H9 (cell line): ENCODE measurements around the gene STPG3. TPM values are rescaled to one million over a fixed set of nuclear protein-coding genes. Genes with fewer than 3 reads are reported as not detected.

Experiments used
- DNase-seq: peaks from one replicate; pipeline ENCODE4 v3.0.0-alpha.2; 2017
- H2AFZ ChIP-seq: one replicate; pipeline ENCODE4 v1.6.1; 2013; ENCODE audit warnings: mild to moderate bottlenecking, low read length, control low read depth, moderate library complexity
- H2AK5ac ChIP-seq: 2 replicates; pipeline ENCODE4 v1.6.1; 2013; ENCODE audit warnings: low read length, control low read depth, mixed read lengths; ENCODE audit not compliant: insufficient read length
- H2BK120ac ChIP-seq: one replicate; pipeline ENCODE4 v1.6.1; 2013; ENCODE audit warnings: low read depth, mild to moderate bottlenecking, low read length, control low read depth, inconsistent platforms; ENCODE audit not compliant: poor library complexity, severe bottlenecking
- H2BK12ac ChIP-seq: 2 replicates; pipeline ENCODE4 v1.6.1; 2013; ENCODE audit warnings: low read length, control low read depth, mixed read lengths, low read depth; ENCODE audit not compliant: insufficient read length
- H2BK15ac ChIP-seq: 2 replicates; pipeline ENCODE4 v1.6.1; 2013; ENCODE audit warnings: low read depth, low read length, control low read depth
- H2BK20ac ChIP-seq: one replicate; pipeline ENCODE4 v1.6.1; 2013; ENCODE audit warnings: low read depth, mild to moderate bottlenecking, low read length, control low read depth, inconsistent platforms; ENCODE audit not compliant: poor library complexity, severe bottlenecking
- H2BK5ac ChIP-seq: 2 replicates; pipeline ENCODE4 v1.6.1; 2013; ENCODE audit warnings: low read length, control low read depth, mixed read lengths; ENCODE audit not compliant: insufficient read length
- H3K14ac ChIP-seq: 2 replicates; pipeline ENCODE4 v1.6.1; 2013; ENCODE audit warnings: low read length, control low read depth; ENCODE audit not compliant: insufficient read depth
- H3K18ac ChIP-seq: 2 replicates; pipeline ENCODE4 v1.6.1; 2013; ENCODE audit warnings: low read depth, mild to moderate bottlenecking, mixed read lengths, low read length, control low read depth; ENCODE audit not compliant: insufficient read length
- H3K23ac ChIP-seq: 2 replicates; pipeline ENCODE4 v1.6.1; 2013; ENCODE audit warnings: low read length, control low read depth, mixed read lengths, low read depth; ENCODE audit not compliant: insufficient read length
- H3K23me2 ChIP-seq: 2 replicates; pipeline ENCODE4 v1.6.1; 2013; ENCODE audit warnings: low read depth, mild to moderate bottlenecking, mixed read lengths, low read length, control low read depth; ENCODE audit not compliant: insufficient read length, poor library complexity, severe bottlenecking
- H3K27ac ChIP-seq: 2 replicates; pipeline ENCODE4 v1.5.1; 2013; ENCODE audit warnings: low read length, control low read depth, mixed read lengths, low read depth; ENCODE audit not compliant: insufficient read length
- H3K27me3 ChIP-seq: 2 replicates; pipeline ENCODE4 v1.6.1; 2013; ENCODE audit warnings: low read length, control low read depth, inconsistent platforms; ENCODE audit not compliant: insufficient read depth
- H3K4ac ChIP-seq: 2 replicates; pipeline ENCODE4 v1.6.1; 2013; ENCODE audit warnings: low read depth, mild to moderate bottlenecking, control low read depth, inconsistent platforms, low read length, moderate library complexity
- H3K4me1 ChIP-seq: 2 replicates; pipeline ENCODE4 v1.6.1; 2013; ENCODE audit warnings: low read length, control low read depth, inconsistent platforms; ENCODE audit not compliant: insufficient read depth
- H3K4me2 ChIP-seq: 2 replicates; pipeline ENCODE4 v1.6.1; 2013; ENCODE audit warnings: low read length, control low read depth, mixed read lengths; ENCODE audit not compliant: insufficient read length, insufficient read depth
- H3K56ac ChIP-seq: 2 replicates; pipeline ENCODE4 v1.6.1; 2013; ENCODE audit warnings: low read depth, mild to moderate bottlenecking, mixed read lengths, low read length, control low read depth; ENCODE audit not compliant: insufficient read length
- H3K79me1 ChIP-seq: 2 replicates; pipeline ENCODE4 v1.6.1; 2013; ENCODE audit warnings: low read depth, mild to moderate bottlenecking, moderate library complexity, low read length, control low read depth, inconsistent platforms; ENCODE audit not compliant: insufficient read depth, poor library complexity, severe bottlenecking
- H3K79me2 ChIP-seq: 2 replicates; pipeline ENCODE4 v1.6.1; 2013; ENCODE audit warnings: low read length, control low read depth, inconsistent platforms; ENCODE audit not compliant: insufficient read depth
- H3K9ac ChIP-seq: 2 replicates; pipeline ENCODE4 v1.6.1; 2013; ENCODE audit warnings: low read length, control low read depth, mixed read lengths; ENCODE audit not compliant: insufficient read length; ENCODE audit errors: extremely low read depth
- H3K9me3 ChIP-seq: one replicate; pipeline ENCODE4 v1.6.1; 2013; ENCODE audit warnings: low read depth, low read length, inconsistent platforms; ENCODE audit not compliant: control insufficient read depth
- H3T11ph ChIP-seq: one replicate; pipeline ENCODE4 v1.6.1; 2013; ENCODE audit warnings: mild to moderate bottlenecking, low read length, control low read depth, inconsistent platforms
- H4K20me1 ChIP-seq: one replicate; pipeline ENCODE4 v1.6.1; 2013; ENCODE audit not compliant: control insufficient read depth, insufficient read length, insufficient read depth
- H4K5ac ChIP-seq: 2 replicates; pipeline ENCODE4 v1.6.1; 2013; ENCODE audit warnings: low read depth, mild to moderate bottlenecking, mixed read lengths, low read length, control low read depth; ENCODE audit not compliant: insufficient read length
- H4K8ac ChIP-seq: replicated peaks from 2 replicates; pipeline ENCODE4 v1.6.1; 2013; ENCODE audit warnings: low read length, control low read depth, mixed read lengths, low read depth; ENCODE audit not compliant: insufficient read length
- H4K91ac ChIP-seq: 2 replicates; pipeline ENCODE4 v1.6.1; 2013; ENCODE audit warnings: low read depth, mild to moderate bottlenecking, moderate library complexity, mixed read lengths, low read length, control low read depth; ENCODE audit not compliant: insufficient read length
- H3K27ac Mint-ChIP-seq, 3 experiments: 2 replicates in 2 of 3; 3 replicates in 1 of 3; pipeline ENCODE4 v1.8.0; 2020 to 2021; ENCODE audit warnings: mixed read lengths in 3 of 3, mild to moderate bottlenecking in 1 of 3, moderate library complexity in 1 of 3
- H3K27me3 Mint-ChIP-seq: 2 replicates; pipeline ENCODE4 v1.8.0; 2021; ENCODE audit warnings: low read depth, mild to moderate bottlenecking, moderate library complexity, mixed read lengths
- H3K36me3 Mint-ChIP-seq, 3 experiments: 2 replicates in 2 of 3; 3 replicates in 1 of 3; pipeline ENCODE4 v1.8.0; 2020 to 2021; ENCODE audit warnings: low read depth in 3 of 3, mixed read lengths in 3 of 3; ENCODE audit not compliant: insufficient read depth in 1 of 3
- H3K4me1 Mint-ChIP-seq, 2 experiments: 2 replicates each; pipeline ENCODE4 v1.8.0; 2020; ENCODE audit warnings: mixed read lengths in 2 of 2
- H3K4me3 Mint-ChIP-seq, 2 experiments: 2 replicates in 1 of 2; 3 replicates in 1 of 2; pipeline ENCODE4 v1.8.0; 2020 to 2021; ENCODE audit warnings: mild to moderate bottlenecking in 2 of 2, mixed read lengths in 2 of 2, moderate library complexity in 1 of 2
- H3K9me3 Mint-ChIP-seq, 2 experiments: 2 replicates in 1 of 2; 3 replicates in 1 of 2; pipeline ENCODE4 v1.8.0; 2020; ENCODE audit warnings: mild to moderate bottlenecking in 2 of 2, mixed read lengths in 2 of 2, moderate library complexity in 1 of 2
- WGBS: extraction: QIAGEN DNeasy Blood & Tissue Kit; methylation state at CpG from one replicate; pipeline ENCODE4 v1.1.7; 2013; ENCODE audit warnings: missing lambda C conversion rate, low lambda C conversion rate, mixed read lengths; ENCODE audit not compliant: insufficient read length; ENCODE audit errors: extremely low coverage; 5-methylcytosine and 5-hydroxymethylcytosine counted together
- total RNA-seq: library from RNA; stranded (reverse); gene quantifications from 2 replicates; pipeline ENCODE4 v1.2.1, GENCODE V29; 2021
- TF ChIP-seq, protein P1 (sequence below): fragments of 200-600 bp; sonication (generic); conservative IDR thresholded peaks from 3 replicates; pipeline ENCODE4 v1.8.0; 2021; ENCODE audit warnings: antibody characterized with exemption, mild to moderate bottlenecking

Gene STPG3
- total RNA-seq, 1 experiment from 2014 or later = not detected

DNA sequence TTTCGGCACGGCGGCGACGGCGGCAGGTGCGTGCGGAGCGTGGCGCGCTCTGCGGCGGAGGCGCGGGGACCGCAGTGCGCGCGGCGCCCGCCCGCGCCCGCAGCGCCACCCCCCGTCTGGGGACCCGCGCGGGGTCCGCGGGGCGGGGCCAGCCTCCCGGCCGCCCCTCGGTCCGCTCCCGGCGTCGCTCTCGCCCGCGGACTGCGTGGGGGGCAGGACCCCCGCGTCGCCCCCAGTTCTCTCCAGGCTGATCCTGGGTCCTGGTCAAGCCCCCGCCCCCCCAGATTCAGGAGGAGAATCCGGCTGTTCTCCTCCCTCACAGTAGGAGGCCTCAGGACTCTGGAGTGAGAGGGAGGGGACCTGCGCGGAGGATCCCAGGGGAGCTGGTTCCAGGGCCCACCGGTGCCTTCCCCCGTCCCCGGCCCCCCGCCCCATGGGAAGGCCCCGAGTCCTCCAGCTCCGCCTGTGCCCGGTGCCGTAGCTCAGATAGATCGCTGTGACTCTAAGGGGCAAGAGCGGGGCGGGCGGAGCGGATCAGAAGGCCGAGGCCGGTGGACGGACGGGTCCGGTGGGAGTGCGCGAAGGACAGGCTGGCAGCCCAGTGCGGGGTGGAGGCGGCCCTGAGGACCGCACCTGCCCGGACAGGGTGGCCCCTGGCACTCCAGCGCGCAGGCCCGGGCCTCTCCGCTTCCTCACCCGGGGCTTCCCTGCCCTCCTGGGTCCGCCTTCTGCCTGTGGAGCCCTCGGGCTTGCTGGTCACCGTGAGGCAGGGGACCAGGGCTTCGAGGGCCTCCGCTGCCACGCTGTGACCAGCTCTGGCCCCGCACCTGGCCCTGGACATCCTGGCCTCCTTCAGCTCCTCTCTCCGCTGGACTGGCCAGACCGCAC is 28.7 kb upstream of the STPG3 start, which contains the start of gene RNF208:
Gene RNF208, minus strand, starts transcription at position 51 of the 888 bp plus-strand sequence. CDS start 1,028 bp downstream, outside the sequence.
- H3K79me2 ChIP-seq = no peaks in the 10 kb centered on the region
- peak; percentile 54 for DNase-seq
- H3K4me2 ChIP-seq = peak within 1 kb of the TSS; percentile 75
- no peak within 1 kb of the TSS for H3T11ph ChIP-seq
- no peak within 1 kb of the TSS for H2AK5ac ChIP-seq
- H4K91ac ChIP-seq = no peak within 1 kb of the TSS
- no peaks in the 10 kb centered on the region for H3K4me1 ChIP-seq
- H2BK120ac ChIP-seq = no peak within 1 kb of the TSS
- H2BK12ac ChIP-seq = no peak within 1 kb of the TSS
- no peaks in the 10 kb centered on the region for H3K9me3 Mint-ChIP-seq
- no peaks in the 10 kb centered on the region for H4K20me1 ChIP-seq
- WGBS = no CpG with 5 or more reads among the region's 88 CpGs
- H3K27me3 Mint-ChIP-seq = no peaks in the 10 kb centered on the region; the same call in 1 of the 2 replicates
- no peak within 1 kb of the TSS for H3K27ac ChIP-seq
- H3K4me1 Mint-ChIP-seq = peaks cover 0 to 3% of the 10 kb centered on the region in 2 experiments; a peak in 3 of 4 replicates
- H3K27me3 ChIP-seq = no peaks in the 10 kb centered on the region
- H3K18ac ChIP-seq = no peak within 1 kb of the TSS
- no peak within 1 kb of the TSS for H3K23ac ChIP-seq
- H3K4me3 Mint-ChIP-seq = peak within 1 kb of the TSS; percentile 66 to 83
- H3K23me2 ChIP-seq = peaks cover 18% of the 10 kb centered on the region
- H3K36me3 Mint-ChIP-seq = 0 out of 7 replicates have a peak, but pooled peaks cover 0 to 2% (median 0%) of the 10 kb centered on the region in 3 experiments
- no peak within 1 kb of the TSS for H2BK5ac ChIP-seq
- H3K79me1 ChIP-seq = no peaks in the 10 kb centered on the region
- no peaks in the 10 kb centered on the region for H3K9me3 ChIP-seq
- no peak within 1 kb of the TSS for H3K56ac ChIP-seq
- no peak within 1 kb of the TSS for H3K9ac ChIP-seq
- H3K14ac ChIP-seq = peak within 1 kb of the TSS; percentile 74; the same call in 1 of the 2 replicates
- H2AFZ ChIP-seq = no peak within 1 kb of the TSS
- no peak within 1 kb of the TSS for H2BK15ac ChIP-seq
- TF ChIP-seq, protein P1, sequence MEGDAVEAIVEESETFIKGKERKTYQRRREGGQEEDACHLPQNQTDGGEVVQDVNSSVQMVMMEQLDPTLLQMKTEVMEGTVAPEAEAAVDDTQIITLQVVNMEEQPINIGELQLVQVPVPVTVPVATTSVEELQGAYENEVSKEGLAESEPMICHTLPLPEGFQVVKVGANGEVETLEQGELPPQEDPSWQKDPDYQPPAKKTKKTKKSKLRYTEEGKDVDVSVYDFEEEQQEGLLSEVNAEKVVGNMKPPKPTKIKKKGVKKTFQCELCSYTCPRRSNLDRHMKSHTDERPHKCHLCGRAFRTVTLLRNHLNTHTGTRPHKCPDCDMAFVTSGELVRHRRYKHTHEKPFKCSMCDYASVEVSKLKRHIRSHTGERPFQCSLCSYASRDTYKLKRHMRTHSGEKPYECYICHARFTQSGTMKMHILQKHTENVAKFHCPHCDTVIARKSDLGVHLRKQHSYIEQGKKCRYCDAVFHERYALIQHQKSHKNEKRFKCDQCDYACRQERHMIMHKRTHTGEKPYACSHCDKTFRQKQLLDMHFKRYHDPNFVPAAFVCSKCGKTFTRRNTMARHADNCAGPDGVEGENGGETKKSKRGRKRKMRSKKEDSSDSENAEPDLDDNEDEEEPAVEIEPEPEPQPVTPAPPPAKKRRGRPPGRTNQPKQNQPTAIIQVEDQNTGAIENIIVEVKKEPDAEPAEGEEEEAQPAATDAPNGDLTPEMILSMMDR = no peak
- no peak within 1 kb of the TSS for H3K27ac Mint-ChIP-seq
- H2BK20ac ChIP-seq = no peak within 1 kb of the TSS
- H4K8ac ChIP-seq = no peak within 1 kb of the TSS
- H3K4ac ChIP-seq = no peak within 1 kb of the TSS
- H4K5ac ChIP-seq = no peak within 1 kb of the TSS
